ENCODE results near the gene FGF11. TPM values are rescaled to one million over a fixed set of nuclear protein-coding genes. Genes with fewer than 3 reads are reported as not detected.

The FGF11 gene
- total and polyA plus RNA-seq, 2 of the 4 experiments (the other 2 are of a cell fraction): 0.18 to 1.1 TPM

GRCh38 chr17:7407082-7407481 is 32.2 kb upstream of the FGF11 start:
- Histone ChIP-seq H4K8ac (ENCODE audit: low read depth in 2 of 2, low read length in 2 of 2) (no peak overlapping the region), H4K5ac (ENCODE audit: low read depth, low read length) (no peak overlapping the region), H3K9ac (ENCODE audit: low read depth, low read length) (no peak overlapping the region), H2BK120ac (ENCODE audit: low read depth, low read length) (no peak overlapping the region), H2BK15ac (ENCODE audit: low read depth, low read length) (no peak overlapping the region), H3K9me1 (ENCODE audit: insufficient read depth, low read length) (0 out of 2 replicates have a peak, but pooled peaks cover 4% of the 10 kb centered on the region), H3K79me1 (ENCODE audit: low read depth in 1 of 2, low read length in 2 of 2) (peaks cover 7 to 44% of the 10 kb centered on the region in 2 experiments), H2BK5ac (ENCODE audit: low read depth, low read length, poor library complexity, severe bottlenecking) (no peak overlapping the region), H2AK9ac (replicated peaks; ENCODE audit: low read depth, low read length, poor library complexity) (no peak overlapping the region), H3K27ac (ENCODE audit: insufficient read depth, low read length) (no peak overlapping the region), H3K4me1 (ENCODE audit: control insufficient read depth, insufficient read depth, low read length) (peaks cover 9% of the 10 kb centered on the region), H3K14ac (replicated peaks; ENCODE audit: low read depth, low read length) (no peak overlapping the region), H3K56ac (ENCODE audit: extremely low read depth, insufficient read depth, low read length) (no peak overlapping the region), H3K4ac (ENCODE audit: low read depth, low read length) (no peak overlapping the region), H3K23ac (ENCODE audit: low read depth, low read length) (no peak overlapping the region), H3K27me3 (ENCODE audit: control insufficient read depth, insufficient read depth, low read length) (no peaks in the 10 kb centered on the region), H3K4me3 (ENCODE audit: insufficient read depth, low read depth, low read length) (no peak overlapping the region), H3K9me3 (ENCODE audit: control insufficient read depth, insufficient read depth, low read length) (no peaks in the 10 kb centered on the region), H3K36me3 (ENCODE audit: control insufficient read depth, insufficient read depth, low read length) (peaks cover 26% of the 10 kb centered on the region), H2BK20ac (ENCODE audit: low read depth, low read length) (no peak overlapping the region), H3K4me2 (ENCODE audit: low read depth, low read length) (no peak overlapping the region; the same call in 1 of the 2 replicates), H4K91ac (ENCODE audit: insufficient read depth, low read depth, low read length) (no peak overlapping the region), H2AFZ (replicated peaks; ENCODE audit: low read length, poor library complexity) (no peak overlapping the region), H2AK5ac (ENCODE audit: low read depth, low read length) (no peak overlapping the region), H3K18ac (ENCODE audit: low read depth, low read length) (no peak overlapping the region), H4K20me1 (ENCODE audit: insufficient read depth, low read length) (peaks cover 7% of the 10 kb centered on the region)
- CTCF ChIA-PET: no interaction called here
- dilution Hi-C loops (cut with HindIII; ENCODE audit: low sequenced_read_pairs, unreplicated experiment): no loop called here
- ATAC-seq (ENCODE audit: low read depth) (no peak), DNase-seq (no peak)
- intact Hi-C loops (cut with micrococcal nuclease): no loop called here
- no CpG with 5 or more reads among the region's 13 CpGs for WGBS, 2 experiments (ENCODE audit: extremely low coverage in 2 of 2, insufficient read length in 1 of 2)
- no TSS peak for BruUV-seq (replicated peaks)
- POLR2A ChIA-PET (ENCODE audit: unreplicated experiment): no interaction called here
- in situ Hi-C loops (cut with MboI; ENCODE audit: low sequenced_read_pairs): no loop called here
- TF ChIP-seq CTCF (conservative IDR thresholded peaks at IDR 0.05; ENCODE audit: low read depth, low read length) (no peak), MXI1 (IDR thresholded peaks at IDR 0.05; ENCODE audit: borderline replicate concordance, low read depth, low read length) (no peak), SMC3 (IDR thresholded peaks at IDR 0.05; ENCODE audit: low read depth, low read length) (no peak), CHD1 (IDR thresholded peaks at IDR 0.05; ENCODE audit: low read depth, low read length) (no peak)
